Natural killer cell (primary cell): ENCODE data around the gene C12orf43. TPM values are rescaled to one million over a fixed set of nuclear protein-coding genes. Genes with fewer than 3 reads are reported as not detected.

Source experiments
- ATAC-seq, 3 donors: fragments of 150-1000 bp in 2 of 3; fragments of 200-7000 bp in 1 of 3; cut with Tn5 transposase; 1 replicate in 1 of 3; 2 replicates in 2 of 3; pipeline ENCODE4 v1.10.0; 2021; ENCODE audit warnings: mild to moderate bottlenecking in 2 of 3, moderate library complexity in 2 of 3
- DNase-seq, 2 donors: peaks; one replicate each; pipeline versions ENCODE4 v3.0.0 to v3.0.0-alpha.2; 2013 to 2021; ENCODE audit warnings: mixed read lengths in 1 of 2
- H3K27ac ChIP-seq: one replicate; pipeline ENCODE4 v1.5.1; 2013; ENCODE audit warnings: mild to moderate bottlenecking, low read length
- H3K27me3 ChIP-seq: one replicate; pipeline ENCODE4 v1.6.1; 2013; ENCODE audit warnings: low read length; ENCODE audit not compliant: control insufficient read depth, insufficient read depth
- H3K36me3 ChIP-seq: one replicate; pipeline ENCODE4 v1.6.1; 2013; ENCODE audit warnings: low read length; ENCODE audit not compliant: control insufficient read depth, insufficient read depth
- H3K4me1 ChIP-seq: one replicate; pipeline ENCODE4 v1.6.1; 2013; ENCODE audit warnings: low read length; ENCODE audit not compliant: control insufficient read depth, insufficient read depth
- H3K4me3 ChIP-seq: one replicate; pipeline ENCODE4 v1.5.1; 2013; ENCODE audit warnings: low read length
- H3K9me3 ChIP-seq: one replicate; pipeline ENCODE4 v1.6.1; 2013; ENCODE audit warnings: low read length; ENCODE audit not compliant: control insufficient read depth, insufficient read depth
- H3K27ac Mint-ChIP-seq, 2 donors: one replicate each; pipeline ENCODE4 v1.8.0; 2022; ENCODE audit warnings: mild to moderate bottlenecking in 2 of 2, mixed read lengths in 2 of 2, moderate library complexity in 1 of 2
- H3K27me3 Mint-ChIP-seq, 2 donors: one replicate each; pipeline ENCODE4 v1.8.0; 2022; ENCODE audit warnings: low read depth in 2 of 2, mixed read lengths in 2 of 2
- H3K36me3 Mint-ChIP-seq: one replicate; pipeline ENCODE4 v1.8.0; 2022; ENCODE audit warnings: mixed read lengths
- H3K4me1 Mint-ChIP-seq, 2 donors: one replicate each; pipeline ENCODE4 v1.8.0; 2022; ENCODE audit warnings: mixed read lengths in 2 of 2
- H3K4me3 Mint-ChIP-seq: one replicate; pipeline ENCODE4 v1.8.0; 2022; ENCODE audit warnings: mild to moderate bottlenecking, moderate library complexity, mixed read lengths
- H3K9me3 Mint-ChIP-seq, 2 donors: one replicate each; pipeline ENCODE4 v1.8.0; 2022; ENCODE audit warnings: mixed read lengths in 2 of 2
- WGBS: methylation state at CpG from one replicate; pipeline ENCODE4 v1.1.7; 2013; ENCODE audit warnings: missing lambda C conversion rate; ENCODE audit not compliant: insufficient coverage; 5-methylcytosine and 5-hydroxymethylcytosine counted together
- intact Hi-C: fragments of 100-400 bp; cut with micrococcal nuclease; formaldehyde crosslinking; loops from one replicate; pipeline ENCODE4 v1.14.2; 2022
- total RNA-seq, 4 donors: library from RNA; stranded (reverse); fragments of 120-200 nt in 1 of 4; gene quantifications; one replicate each; pipeline versions ENCODE4 v1.2.3 to v1.2.4, GENCODE V29; 2013 to 2022
- TF ChIP-seq, protein P1 (sequence below): fragments of 200-600 bp; IDR thresholded peaks from one replicate; pipeline ENCODE4 v1.8.0; 2022; ENCODE audit warnings: antibody characterized with exemption

C12orf43 gene
- total RNA-seq, 3 donors from 2014 or later (not counting 1 experiment from before 2014, with no cell fraction given): 16.0 to 19.9 (median 18.0) TPM

DNA sequence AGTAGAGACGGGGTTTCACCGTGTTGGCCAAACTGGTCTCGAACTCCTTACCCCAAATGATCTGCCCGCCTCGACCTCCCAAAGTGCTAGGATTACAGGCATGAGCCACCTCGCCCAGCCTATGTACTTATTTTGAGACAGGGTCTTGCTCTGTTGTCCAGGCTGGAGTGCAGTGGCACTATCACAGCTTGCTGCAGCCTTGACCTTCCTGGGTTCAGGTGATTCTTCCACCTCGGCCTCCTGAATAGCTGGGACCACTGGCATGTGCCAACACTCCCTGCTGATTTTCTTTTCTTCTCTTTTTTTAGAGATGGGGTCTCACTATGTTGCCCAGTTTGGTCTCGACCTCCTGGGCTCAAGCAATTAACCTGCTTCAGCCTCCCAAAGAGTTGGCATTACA, 52.0 kb downstream of the C12orf43 start:
- Histone ChIP-seq H3K27ac (no peak overlapping the region), H3K27me3 (no peaks in the 10 kb centered on the region), H3K9me3 (no peaks in the 10 kb centered on the region), H3K4me3 (no peak overlapping the region), H3K4me1 (peaks cover 8% of the 10 kb centered on the region), H3K36me3 (no peaks in the 10 kb centered on the region)
- 84% methylated on average over 8 of the region's 8 CpGs for WGBS
- Mint-ChIP-seq H3K9me3 (no peaks in the 10 kb centered on the region), H3K27ac (no peak overlapping the region), H3K36me3 (no peaks in the 10 kb centered on the region), H3K4me3 (no peak overlapping the region), H3K4me1 (no peaks in the 10 kb centered on the region), H3K27me3 (no peaks in the 10 kb centered on the region)
- ATAC-seq (no peak), DNase-seq (no peak)
- TF ChIP-seq, protein P1, sequence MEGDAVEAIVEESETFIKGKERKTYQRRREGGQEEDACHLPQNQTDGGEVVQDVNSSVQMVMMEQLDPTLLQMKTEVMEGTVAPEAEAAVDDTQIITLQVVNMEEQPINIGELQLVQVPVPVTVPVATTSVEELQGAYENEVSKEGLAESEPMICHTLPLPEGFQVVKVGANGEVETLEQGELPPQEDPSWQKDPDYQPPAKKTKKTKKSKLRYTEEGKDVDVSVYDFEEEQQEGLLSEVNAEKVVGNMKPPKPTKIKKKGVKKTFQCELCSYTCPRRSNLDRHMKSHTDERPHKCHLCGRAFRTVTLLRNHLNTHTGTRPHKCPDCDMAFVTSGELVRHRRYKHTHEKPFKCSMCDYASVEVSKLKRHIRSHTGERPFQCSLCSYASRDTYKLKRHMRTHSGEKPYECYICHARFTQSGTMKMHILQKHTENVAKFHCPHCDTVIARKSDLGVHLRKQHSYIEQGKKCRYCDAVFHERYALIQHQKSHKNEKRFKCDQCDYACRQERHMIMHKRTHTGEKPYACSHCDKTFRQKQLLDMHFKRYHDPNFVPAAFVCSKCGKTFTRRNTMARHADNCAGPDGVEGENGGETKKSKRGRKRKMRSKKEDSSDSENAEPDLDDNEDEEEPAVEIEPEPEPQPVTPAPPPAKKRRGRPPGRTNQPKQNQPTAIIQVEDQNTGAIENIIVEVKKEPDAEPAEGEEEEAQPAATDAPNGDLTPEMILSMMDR: no peak
- intact Hi-C loops: no loop called here

DNA sequence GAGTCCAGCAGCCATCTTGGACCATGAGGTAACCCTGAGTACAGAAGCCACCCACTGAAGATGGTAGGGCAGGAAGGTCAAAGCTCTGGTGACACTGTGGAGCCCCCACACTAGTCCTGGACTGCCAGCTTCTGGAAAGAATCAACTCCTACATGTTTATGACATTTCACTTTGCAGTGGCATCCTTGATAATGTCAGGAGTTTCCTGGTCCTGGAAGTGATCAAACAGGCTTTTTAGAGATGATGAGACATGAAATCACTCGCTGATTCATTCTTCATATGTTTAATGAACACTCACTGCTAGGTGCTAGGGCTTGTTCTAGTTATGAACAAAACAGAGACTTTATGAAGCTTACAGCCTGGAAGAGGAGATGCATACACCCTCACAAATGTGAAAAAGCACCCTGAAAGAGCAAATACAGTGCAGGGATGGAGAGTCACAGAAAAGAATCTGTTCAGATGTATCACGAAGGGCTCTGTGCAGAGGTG, 53.7 kb downstream of the C12orf43 start:
- Histone ChIP-seq H3K36me3 (no peaks in the 10 kb centered on the region), H3K9me3 (no peaks in the 10 kb centered on the region), H3K4me3 (no peak overlapping the region), H3K4me1 (peaks cover 12% of the 10 kb centered on the region), H3K27ac (no peak overlapping the region), H3K27me3 (no peaks in the 10 kb centered on the region)
- TF ChIP-seq, protein P1: no peak
- Mint-ChIP-seq H3K36me3 (no peaks in the 10 kb centered on the region), H3K4me1 (no peaks in the 10 kb centered on the region), H3K27me3 (no peaks in the 10 kb centered on the region), H3K27ac (no peak overlapping the region), H3K4me3 (no peak overlapping the region), H3K9me3 (no peaks in the 10 kb centered on the region)
- intact Hi-C loops: no loop called here
- WGBS: 73% methylated on average over 2 of the region's 2 CpGs
- DNase-seq (no peak), ATAC-seq (no peak)

DNA sequence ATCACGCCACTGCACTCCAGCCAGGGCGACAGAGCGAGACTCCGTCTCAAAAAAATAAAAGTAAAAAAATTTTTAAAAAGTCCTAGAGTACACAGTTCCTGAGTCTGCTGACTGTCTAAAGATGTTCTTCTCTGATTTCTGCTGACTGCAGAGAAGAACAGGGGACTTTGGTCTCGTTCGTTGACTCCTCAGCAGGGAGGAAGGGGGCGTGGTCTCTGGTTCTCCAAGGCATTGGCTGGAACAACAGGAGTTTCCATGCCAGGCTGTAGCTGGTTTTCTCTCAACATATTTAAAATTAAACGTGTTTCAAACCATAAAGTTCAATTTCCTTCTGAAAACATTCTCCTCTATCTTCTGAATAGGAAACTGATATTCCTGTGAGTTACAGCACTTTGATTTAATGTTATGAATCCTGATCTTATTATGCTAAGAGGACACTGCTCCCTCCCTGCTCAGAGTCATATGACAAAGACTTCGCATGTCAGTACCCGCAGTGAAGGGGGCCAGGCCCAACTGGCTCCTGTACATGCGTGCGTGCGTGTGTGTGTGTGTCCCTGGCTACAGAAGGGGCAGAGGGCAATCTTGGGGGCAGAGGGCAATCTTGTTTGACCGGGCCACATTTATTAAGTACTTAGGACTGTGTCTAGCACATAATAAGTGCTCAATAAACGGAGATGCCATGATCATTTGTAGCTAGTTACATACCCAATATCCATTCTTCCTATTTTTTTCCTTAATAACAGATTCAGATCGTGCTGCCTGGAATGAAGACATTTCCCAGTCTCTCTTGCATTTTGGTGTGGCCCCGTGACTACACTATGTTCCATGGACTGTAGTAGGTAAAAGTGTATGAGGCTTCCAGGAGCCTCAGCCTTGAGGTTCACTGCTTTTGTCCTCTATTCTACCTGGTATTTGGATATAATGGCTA, 54.4 kb downstream of the C12orf43 start:
- Mint-ChIP-seq H3K4me1 (no peaks in the 10 kb centered on the region), H3K9me3 (no peaks in the 10 kb centered on the region), H3K27me3 (no peaks in the 10 kb centered on the region), H3K4me3 (no peak overlapping the region), H3K36me3 (no peaks in the 10 kb centered on the region), H3K27ac (no peak overlapping the region)
- TF ChIP-seq, protein P1: no peak
- no peak overlapping the region for H3K4me3 ChIP-seq
- DNase-seq (no peak), ATAC-seq (no peak)
- intact Hi-C loops: no loop called here
- no peaks in the 10 kb centered on the region for H3K9me3 ChIP-seq
- 84% methylated on average over 16 of the region's 17 CpGs for WGBS
- H3K27ac ChIP-seq: no peak overlapping the region
- no peaks in the 10 kb centered on the region for H3K27me3 ChIP-seq
- no peaks in the 10 kb centered on the region for H3K36me3 ChIP-seq
- peaks cover 12% of the 10 kb centered on the region for H3K4me1 ChIP-seq
